Measurements from ENCODE around the gene LZTFL1.

DNA sequence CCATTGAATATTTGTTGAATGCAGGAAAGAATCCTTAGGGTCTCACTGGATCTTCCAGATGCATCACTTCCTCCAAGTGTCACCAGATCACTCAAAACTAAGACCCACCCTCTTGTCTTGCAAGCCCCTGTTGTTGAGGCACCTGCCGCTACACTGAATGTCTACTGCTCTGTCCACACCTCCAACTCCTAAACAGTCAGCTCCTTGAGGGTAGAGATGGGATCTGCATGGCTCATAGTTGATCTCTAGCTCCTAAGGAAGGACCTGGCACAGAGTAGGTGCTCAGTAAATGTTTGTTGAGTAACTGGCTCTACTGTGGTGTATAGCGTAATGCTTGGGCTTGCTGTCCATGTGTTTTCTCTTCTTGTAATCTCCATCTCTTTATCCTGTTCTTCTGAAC lies 54.4 kb downstream of the LZTFL1 start:
- TF ChIP-seq, protein P1, sequence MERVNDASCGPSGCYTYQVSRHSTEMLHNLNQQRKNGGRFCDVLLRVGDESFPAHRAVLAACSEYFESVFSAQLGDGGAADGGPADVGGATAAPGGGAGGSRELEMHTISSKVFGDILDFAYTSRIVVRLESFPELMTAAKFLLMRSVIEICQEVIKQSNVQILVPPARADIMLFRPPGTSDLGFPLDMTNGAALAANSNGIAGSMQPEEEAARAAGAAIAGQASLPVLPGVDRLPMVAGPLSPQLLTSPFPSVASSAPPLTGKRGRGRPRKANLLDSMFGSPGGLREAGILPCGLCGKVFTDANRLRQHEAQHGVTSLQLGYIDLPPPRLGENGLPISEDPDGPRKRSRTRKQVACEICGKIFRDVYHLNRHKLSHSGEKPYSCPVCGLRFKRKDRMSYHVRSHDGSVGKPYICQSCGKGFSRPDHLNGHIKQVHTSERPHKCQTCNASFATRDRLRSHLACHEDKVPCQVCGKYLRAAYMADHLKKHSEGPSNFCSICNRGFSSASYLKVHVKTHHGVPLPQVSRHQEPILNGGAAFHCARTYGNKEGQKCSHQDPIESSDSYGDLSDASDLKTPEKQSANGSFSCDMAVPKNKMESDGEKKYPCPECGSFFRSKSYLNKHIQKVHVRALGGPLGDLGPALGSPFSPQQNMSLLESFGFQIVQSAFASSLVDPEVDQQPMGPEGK (CRISPR knock-in tag; IDR thresholded peaks at IDR 0.05; ENCODE audit: borderline replicate concordance): no peak
- TF ChIP-seq CSDC2 (CRISPR knock-in tag; IDR thresholded peaks at IDR 0.05) (no peak), RARB (CRISPR knock-in tag; IDR thresholded peaks at IDR 0.05) (no peak), OSR1 (CRISPR knock-in tag; IDR thresholded peaks at IDR 0.05) (no peak), ESRRG (CRISPR knock-in tag; IDR thresholded peaks at IDR 0.05) (no peak), BACH2 (CRISPR knock-in tag; IDR thresholded peaks at IDR 0.05; ENCODE audit: borderline replicate concordance) (no peak), ZNF565 (CRISPR knock-in tag; conservative IDR thresholded peaks at IDR 0.05; ENCODE audit: low read depth) (no peak), PPARA (CRISPR knock-in tag; IDR thresholded peaks at IDR 0.05; ENCODE audit: borderline replicate concordance) (no peak)
- TF ChIP-seq, protein P2, sequence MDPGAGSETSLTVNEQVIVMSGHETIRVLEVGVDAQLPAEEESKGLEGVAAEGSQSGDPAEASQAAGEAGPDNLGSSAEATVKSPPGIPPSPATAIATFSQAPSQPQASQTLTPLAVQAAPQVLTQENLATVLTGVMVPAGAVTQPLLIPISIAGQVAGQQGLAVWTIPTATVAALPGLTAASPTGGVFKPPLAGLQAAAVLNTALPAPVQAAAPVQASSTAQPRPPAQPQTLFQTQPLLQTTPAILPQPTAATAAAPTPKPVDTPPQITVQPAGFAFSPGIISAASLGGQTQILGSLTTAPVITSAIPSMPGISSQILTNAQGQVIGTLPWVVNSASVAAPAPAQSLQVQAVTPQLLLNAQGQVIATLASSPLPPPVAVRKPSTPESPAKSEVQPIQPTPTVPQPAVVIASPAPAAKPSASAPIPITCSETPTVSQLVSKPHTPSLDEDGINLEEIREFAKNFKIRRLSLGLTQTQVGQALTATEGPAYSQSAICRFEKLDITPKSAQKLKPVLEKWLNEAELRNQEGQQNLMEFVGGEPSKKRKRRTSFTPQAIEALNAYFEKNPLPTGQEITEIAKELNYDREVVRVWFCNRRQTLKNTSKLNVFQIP (CRISPR knock-in tag; IDR thresholded peaks at IDR 0.05; ENCODE audit: borderline replicate concordance, low read depth): no peak
- TF ChIP-seq, protein P3, sequence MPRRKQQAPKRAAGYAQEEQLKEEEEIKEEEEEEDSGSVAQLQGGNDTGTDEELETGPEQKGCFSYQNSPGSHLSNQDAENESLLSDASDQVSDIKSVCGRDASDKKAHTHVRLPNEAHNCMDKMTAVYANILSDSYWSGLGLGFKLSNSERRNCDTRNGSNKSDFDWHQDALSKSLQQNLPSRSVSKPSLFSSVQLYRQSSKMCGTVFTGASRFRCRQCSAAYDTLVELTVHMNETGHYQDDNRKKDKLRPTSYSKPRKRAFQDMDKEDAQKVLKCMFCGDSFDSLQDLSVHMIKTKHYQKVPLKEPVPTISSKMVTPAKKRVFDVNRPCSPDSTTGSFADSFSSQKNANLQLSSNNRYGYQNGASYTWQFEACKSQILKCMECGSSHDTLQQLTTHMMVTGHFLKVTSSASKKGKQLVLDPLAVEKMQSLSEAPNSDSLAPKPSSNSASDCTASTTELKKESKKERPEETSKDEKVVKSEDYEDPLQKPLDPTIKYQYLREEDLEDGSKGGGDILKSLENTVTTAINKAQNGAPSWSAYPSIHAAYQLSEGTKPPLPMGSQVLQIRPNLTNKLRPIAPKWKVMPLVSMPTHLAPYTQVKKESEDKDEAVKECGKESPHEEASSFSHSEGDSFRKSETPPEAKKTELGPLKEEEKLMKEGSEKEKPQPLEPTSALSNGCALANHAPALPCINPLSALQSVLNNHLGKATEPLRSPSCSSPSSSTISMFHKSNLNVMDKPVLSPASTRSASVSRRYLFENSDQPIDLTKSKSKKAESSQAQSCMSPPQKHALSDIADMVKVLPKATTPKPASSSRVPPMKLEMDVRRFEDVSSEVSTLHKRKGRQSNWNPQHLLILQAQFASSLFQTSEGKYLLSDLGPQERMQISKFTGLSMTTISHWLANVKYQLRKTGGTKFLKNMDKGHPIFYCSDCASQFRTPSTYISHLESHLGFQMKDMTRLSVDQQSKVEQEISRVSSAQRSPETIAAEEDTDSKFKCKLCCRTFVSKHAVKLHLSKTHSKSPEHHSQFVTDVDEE (CRISPR knock-in tag; IDR thresholded peaks at IDR 0.05): no peak
